ENCODE measurements around the gene ZNF318.
"Not testable (repeated sequence)": the region's sequence is repeated elsewhere in the genome, so short reads cannot be mapped to it uniquely, and the experiment has no call there.

Gene ZNF318

GRCh38 chr6:43386492-43386891 is 17.0 kb upstream of the ZNF318 start:
- peak; percentile 42 for DNase-seq

GRCh38 chr6:43383021-43383667 is 13.7 kb upstream of the ZNF318 start:
- no peak for DNase-seq

GRCh38 chr6:43380858-43381257 is 11.4 kb upstream of the ZNF318 start:
- DNase-seq = not testable (repeated sequence)

- no peak for DNase-seq
These were observed 9.2 kb upstream of the ZNF318 start for GRCh38 chr6:43378631-43379030.

GRCh38 chr6:43377710-43378229 is 8.3 kb upstream of the ZNF318 start:
- DNase-seq = no peak

GRCh38 chr6:43376551-43376981 is 7.1 kb upstream of the ZNF318 start:
- DNase-seq = no peak

GRCh38 chr6:43375693-43376092 is 6.2 kb upstream of the ZNF318 start:
- no peak for DNase-seq

- peak; percentile 11 for DNase-seq
These were observed 3.9 kb upstream of the ZNF318 start for GRCh38 chr6:43373252-43373875.

- DNase-seq = peak; percentile 8
These were observed 645 bp upstream of the ZNF318 start for GRCh38 chr6:43370003-43370580.

- DNase-seq = peak; percentile 23
These were observed 937 bp downstream of the ZNF318 start for GRCh38 chr6:43368259-43369160.

- DNase-seq = no peak
These were observed 2.0 kb downstream of the ZNF318 start for GRCh38 chr6:43367245-43367984.

GRCh38 chr6:43361269-43361668 is 8.2 kb downstream of the ZNF318 start:
- no peak for DNase-seq

- no peak for DNase-seq
These were observed 9.6 kb downstream of the ZNF318 start for GRCh38 chr6:43359831-43360230.

GRCh38 chr6:43359381-43359780 is 10.1 kb downstream of the ZNF318 start:
- DNase-seq = no peak

- peak; percentile 15 for DNase-seq
These were observed 13.4 kb downstream of the ZNF318 start for GRCh38 chr6:43355862-43356590.

GRCh38 chr6:43351951-43352350 is 17.5 kb downstream of the ZNF318 start:
- DNase-seq = not testable (repeated sequence)

GRCh38 chr6:43347444-43347843 is 22.0 kb downstream of the ZNF318 start:
- no peak for DNase-seq

GRCh38 chr6:43347021-43347420 is 22.4 kb downstream of the ZNF318 start:
- no peak for DNase-seq

GRCh38 chr6:43346243-43346642 is 23.2 kb downstream of the ZNF318 start:
- DNase-seq = not testable (repeated sequence)

GRCh38 chr6:43339168-43339567 is 30.3 kb downstream of the ZNF318 start:
- DNase-seq = no peak

GRCh38 chr6:43338243-43338642 is 31.2 kb downstream of the ZNF318 start:
- no peak for DNase-seq

- DNase-seq = no peak
These were observed 33.1 kb downstream of the ZNF318 start for GRCh38 chr6:43336382-43336781.

Measured in hematopoietic multipotent progenitor cell treated with erythropoietin and hydrocortisone succinate and interleukin-3 and kit ligand, for 8 days (in vitro differentiated cells).